ENCODE results near the gene SNX20. TPM values are rescaled to one million over a fixed set of nuclear protein-coding genes. Genes with fewer than 3 reads are reported as not detected.

SNX20 gene
- total and polyA plus RNA-seq, 8 donors: 0.09 to 2.8 (median 0.49) TPM

DNA sequence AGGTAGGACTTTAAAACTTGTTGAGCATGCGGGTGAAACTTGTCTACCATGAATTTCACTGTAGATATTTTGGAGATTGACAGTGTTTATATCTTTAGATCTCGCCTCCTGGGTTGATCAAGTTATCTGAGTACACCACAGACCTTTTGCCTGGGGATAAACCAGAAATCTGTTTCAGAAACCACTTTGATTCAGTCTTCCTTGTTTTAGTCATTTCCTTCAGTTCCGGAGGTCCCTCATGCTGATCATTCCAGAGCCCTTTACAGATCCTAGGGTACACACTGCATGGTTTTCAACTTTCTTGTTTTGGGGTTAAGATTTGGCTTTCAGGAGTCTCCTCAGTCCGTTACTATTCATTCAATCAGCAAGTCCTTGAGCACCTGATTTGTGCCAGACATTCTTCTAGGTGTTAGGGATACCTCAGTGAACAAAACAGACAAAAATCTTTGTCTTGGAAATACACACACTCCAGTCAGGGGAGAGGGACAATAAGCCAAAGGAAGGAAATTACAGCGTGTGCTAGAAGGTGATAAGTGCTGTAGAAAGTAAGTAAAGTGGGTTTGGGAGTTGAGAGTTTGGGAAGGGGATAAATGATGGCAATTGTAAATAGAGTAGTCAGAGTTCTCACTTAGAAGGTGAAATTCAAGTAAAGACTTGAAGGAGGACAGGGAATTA lies 24.5 kb upstream of the SNX20 start:
- WGBS, 2 donors: 64 to 66% methylated on average over 5 of the region's 5 CpGs
- no peaks in the 10 kb centered on the region for H3K27me3 ChIP-seq
- no peaks in the 10 kb centered on the region for H3K9me3 ChIP-seq
- no peak overlapping the region for H3K27ac ChIP-seq
- no peak overlapping the region for H3K4me3 ChIP-seq
- H3K36me3 ChIP-seq: no peaks in the 10 kb centered on the region
- DNase-seq (no peak), FAIRE-seq (no peak), ATAC-seq (no peak)
- intact Hi-C loops (cut with DNase I): no loop called here
- H3K4me1 ChIP-seq: no peaks in the 10 kb centered on the region
- TF ChIP-seq, protein P1, sequence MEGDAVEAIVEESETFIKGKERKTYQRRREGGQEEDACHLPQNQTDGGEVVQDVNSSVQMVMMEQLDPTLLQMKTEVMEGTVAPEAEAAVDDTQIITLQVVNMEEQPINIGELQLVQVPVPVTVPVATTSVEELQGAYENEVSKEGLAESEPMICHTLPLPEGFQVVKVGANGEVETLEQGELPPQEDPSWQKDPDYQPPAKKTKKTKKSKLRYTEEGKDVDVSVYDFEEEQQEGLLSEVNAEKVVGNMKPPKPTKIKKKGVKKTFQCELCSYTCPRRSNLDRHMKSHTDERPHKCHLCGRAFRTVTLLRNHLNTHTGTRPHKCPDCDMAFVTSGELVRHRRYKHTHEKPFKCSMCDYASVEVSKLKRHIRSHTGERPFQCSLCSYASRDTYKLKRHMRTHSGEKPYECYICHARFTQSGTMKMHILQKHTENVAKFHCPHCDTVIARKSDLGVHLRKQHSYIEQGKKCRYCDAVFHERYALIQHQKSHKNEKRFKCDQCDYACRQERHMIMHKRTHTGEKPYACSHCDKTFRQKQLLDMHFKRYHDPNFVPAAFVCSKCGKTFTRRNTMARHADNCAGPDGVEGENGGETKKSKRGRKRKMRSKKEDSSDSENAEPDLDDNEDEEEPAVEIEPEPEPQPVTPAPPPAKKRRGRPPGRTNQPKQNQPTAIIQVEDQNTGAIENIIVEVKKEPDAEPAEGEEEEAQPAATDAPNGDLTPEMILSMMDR (IDR thresholded peaks at IDR 0.05): no peak

DNA sequence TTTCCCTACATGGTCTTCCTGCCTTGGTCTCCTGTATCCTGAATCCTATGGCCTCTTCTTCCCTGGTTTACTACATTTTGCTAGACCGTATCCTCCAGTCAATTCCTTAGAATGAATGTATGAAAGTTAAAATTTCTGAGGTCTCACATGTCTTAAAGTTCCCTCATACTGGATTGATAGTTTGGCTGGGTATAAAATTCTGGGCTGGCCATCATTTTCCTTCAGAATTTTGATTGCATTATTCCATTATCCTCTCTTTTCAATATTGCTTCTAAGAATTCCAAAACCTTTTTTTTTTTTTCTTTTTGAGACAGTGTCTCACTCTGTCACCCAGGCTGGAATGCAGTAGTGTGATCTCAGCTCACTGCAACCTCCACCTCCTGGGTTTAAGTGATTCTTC lies 23.1 kb upstream of the SNX20 start:
- H3K27me3 ChIP-seq: no peaks in the 10 kb centered on the region
- DNase-seq (no peak), FAIRE-seq (no peak), ATAC-seq (no peak)
- WGBS, 2 donors: 63 to 71% methylated on average over 1 of the region's 1 CpG
- H3K4me3 ChIP-seq: no peak overlapping the region
- TF ChIP-seq, protein P1 (IDR thresholded peaks at IDR 0.05): no peak
- H3K4me1 ChIP-seq: no peaks in the 10 kb centered on the region
- intact Hi-C loops (cut with DNase I): no loop called here
- no peaks in the 10 kb centered on the region for H3K36me3 ChIP-seq
- H3K27ac ChIP-seq: no peak overlapping the region
- H3K9me3 ChIP-seq: no peaks in the 10 kb centered on the region

DNA sequence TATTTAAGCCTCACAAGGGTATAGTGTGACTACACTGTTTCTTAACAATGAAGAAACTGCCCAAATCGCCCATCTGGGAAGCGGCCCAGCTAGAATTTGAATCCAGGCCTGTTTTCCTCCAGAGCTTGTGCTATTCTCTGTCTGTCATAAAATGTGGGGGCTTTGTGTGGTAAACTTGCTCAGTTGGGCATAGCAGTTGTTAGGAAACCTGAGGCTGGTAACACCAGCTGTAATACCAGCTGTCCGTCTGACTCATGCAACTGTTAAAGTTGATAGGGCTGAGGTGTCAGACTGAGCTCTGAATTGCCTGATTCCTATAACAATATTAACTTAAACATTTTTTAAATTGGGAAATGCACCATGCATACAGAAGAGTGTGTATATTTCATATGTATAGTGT lies 21.6 kb upstream of the SNX20 start:
- 92 to 95% methylated on average over 3 of the region's 3 CpGs for WGBS, 2 donors
- Histone ChIP-seq H3K27ac (no peak overlapping the region), H3K4me3 (no peak overlapping the region), H3K9me3 (no peaks in the 10 kb centered on the region), H3K36me3 (no peaks in the 10 kb centered on the region), H3K27me3 (no peaks in the 10 kb centered on the region), H3K4me1 (no peaks in the 10 kb centered on the region)
- ATAC-seq (no peak), FAIRE-seq (no peak), DNase-seq (no peak)
- TF ChIP-seq, protein P1 (IDR thresholded peaks at IDR 0.05): no peak
- intact Hi-C loops (cut with DNase I): no loop called here

DNA sequence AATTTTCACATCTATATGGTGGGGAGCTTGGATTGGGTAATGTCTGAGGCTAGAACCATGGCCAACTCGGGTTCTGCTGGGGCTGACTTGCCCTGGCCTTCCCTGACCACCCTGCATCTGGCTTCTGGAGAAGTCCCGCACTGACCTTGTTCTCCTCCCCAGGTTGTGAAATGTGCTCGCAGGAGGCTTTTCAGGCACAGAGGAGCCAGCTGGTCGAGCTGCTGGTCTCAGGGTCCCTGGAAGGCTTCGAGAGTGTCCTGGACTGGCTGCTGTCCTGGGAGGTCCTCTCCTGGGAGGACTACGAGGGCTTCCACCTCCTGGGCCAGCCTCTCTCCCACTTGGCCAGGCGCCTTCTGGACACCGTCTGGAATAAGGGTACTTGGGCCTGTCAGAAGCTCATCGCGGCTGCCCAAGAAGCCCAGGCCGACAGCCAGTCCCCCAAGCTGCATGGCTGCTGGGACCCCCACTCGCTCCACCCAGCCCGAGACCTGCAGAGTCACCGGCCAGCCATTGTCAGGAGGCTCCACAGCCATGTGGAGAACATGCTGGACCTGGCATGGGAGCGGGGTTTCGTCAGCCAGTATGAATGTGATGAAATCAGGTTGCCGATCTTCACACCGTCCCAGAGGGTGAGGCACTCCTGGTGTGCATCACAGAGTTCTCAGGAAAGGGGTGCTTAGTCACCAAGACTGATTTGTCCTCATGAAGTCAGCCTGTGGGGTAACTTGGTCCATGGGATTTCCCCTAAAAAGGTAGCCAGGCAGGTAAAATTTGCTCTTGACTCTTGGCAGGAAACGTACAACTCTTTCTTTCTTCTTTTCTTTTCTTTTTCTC lies 18.4 kb upstream of the SNX20 start:
- Histone ChIP-seq H3K9me3 (no peaks in the 10 kb centered on the region), H3K27ac (no peak overlapping the region), H3K36me3 (no peaks in the 10 kb centered on the region), H3K4me1 (peaks cover 0 to 5% (median 0%) of the 10 kb centered on the region in 3 donors), H3K4me3 (no peak overlapping the region), H3K27me3 (no peaks in the 10 kb centered on the region)
- WGBS, 2 donors: 75 to 82% methylated on average over 19 of the region's 19 CpGs
- DNase-seq (peak in 1 of 6 donors; percentile 51), ATAC-seq (peak in 1 of 4 donors; percentile 21), FAIRE-seq (no peak)
- TF ChIP-seq, protein P1 (IDR thresholded peaks at IDR 0.05): no peak
- intact Hi-C loops (cut with DNase I): no loop called here
